HG02981 (cell line): ENCODE data around the gene CABLES2.

Experiments used
- ATAC-seq: cut with Tn5 transposase; IDR thresholded peaks from one replicate; pipeline ENCODE4 v1.9.1; 2021; ENCODE audit warnings: mild to moderate bottlenecking, moderate library complexity; ENCODE audit not compliant: unreplicated experiment

The CABLES2 gene

GRCh38 chr20:62350629-62351422, 56.3 kb downstream of the CABLES2 start:
- no peak for ATAC-seq

DNA sequence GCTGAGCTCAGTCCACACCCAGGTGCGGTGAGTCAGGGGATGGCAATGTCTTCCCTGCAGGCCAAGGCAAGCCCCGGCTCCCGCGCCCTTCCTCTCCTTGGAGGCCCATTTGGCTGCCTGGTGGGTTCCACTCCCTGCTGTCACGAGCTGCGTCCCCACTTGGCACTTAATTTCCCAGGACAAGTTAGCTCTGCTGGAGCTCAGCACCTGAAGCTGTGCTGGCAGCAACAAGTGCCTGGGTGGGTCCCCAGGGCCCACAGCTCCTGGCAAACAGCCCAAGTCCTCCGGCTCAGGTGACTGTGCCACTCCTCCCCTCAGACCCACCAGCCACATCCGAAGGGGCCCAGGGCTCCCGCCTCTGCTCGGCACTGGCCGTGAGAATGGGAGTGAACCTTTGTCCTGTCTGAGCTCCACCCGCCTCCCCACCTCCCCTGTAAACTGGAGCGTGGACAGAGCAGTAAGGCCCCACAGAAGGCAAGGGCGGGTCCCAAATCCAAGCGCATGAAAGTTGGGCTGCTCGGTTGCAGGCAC, 56.9 kb downstream of the CABLES2 start:
- ATAC-seq = no peak

DNA sequence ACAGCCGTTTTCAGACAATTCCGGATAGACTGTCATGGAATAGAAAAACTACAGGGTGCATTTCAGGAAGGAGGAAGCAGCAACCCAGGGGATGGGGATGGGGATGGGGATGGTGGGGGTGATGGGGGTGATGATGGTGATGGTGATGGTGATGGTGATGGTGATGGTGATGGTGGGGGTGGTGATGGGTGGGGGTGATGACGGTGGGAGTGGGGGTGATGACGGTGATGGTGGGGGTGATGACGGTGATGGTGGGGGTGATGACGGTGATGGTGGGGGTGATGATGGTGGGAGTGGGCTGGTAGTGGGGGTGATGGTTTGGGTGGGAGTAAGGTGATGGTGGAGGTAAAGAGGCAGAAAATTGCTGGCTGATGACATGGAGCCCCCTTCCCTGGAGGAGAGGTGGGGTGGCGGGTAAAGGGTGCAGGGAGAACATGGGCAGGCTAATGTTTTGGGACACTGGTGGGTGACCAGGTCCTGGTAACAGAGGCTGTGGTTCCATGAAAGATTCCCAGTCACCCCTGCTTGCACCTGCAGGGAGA, 57.5 kb downstream of the CABLES2 start:
- no peak for ATAC-seq

DNA sequence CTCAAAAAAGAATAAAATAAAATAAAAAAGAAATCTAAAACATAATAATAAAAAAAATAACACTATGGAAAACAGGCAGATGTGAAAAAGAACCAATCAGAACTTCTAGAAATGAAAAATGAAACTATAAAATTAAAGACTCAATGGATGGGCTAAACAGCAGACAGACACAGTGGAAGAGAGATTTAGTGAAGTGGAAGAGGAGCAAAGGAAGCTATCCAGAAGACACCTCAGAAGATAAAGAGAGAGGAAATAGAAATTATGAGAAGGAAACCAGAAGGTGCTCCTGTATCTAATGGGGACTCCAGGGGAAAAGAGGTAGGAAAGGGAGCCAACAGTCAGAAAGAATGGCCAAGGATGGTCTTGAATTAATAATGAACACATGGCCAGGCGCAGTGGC, 58.5 kb downstream of the CABLES2 start:
- ATAC-seq = no peak

DNA sequence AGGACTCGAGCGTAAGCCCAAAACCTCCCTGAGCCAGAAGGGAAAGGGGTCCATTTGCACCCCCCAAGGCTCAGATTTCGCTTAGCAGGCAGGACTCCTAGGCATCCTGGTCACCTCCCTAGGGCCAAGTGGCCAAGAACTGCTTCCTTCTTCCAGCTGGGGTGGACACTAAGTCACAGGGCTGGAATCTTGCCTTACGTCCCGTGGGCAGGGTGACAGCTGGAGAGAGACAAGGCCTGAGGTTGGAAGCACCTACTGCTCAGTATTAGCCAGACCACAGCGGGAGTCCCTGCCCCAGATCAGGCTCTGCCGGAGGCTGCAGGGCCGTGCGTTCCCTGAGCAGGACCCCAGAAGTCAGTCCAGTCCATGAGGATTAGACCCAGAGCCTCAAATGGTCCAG, 59.6 kb downstream of the CABLES2 start:
- ATAC-seq = no peak

- no peak for ATAC-seq
Measured at GRCh38 chr20:62347151-62347404, 60.0 kb downstream of the CABLES2 start.

GRCh38 chr20:62346398-62347150, 60.5 kb downstream of the CABLES2 start:
- ATAC-seq = no peak

- ATAC-seq = no peak
Measured at GRCh38 chr20:62345681-62346370, 61.3 kb downstream of the CABLES2 start.

- ATAC-seq = no peak
Measured at GRCh38 chr20:62344782-62345181, 62.3 kb downstream of the CABLES2 start.

DNA sequence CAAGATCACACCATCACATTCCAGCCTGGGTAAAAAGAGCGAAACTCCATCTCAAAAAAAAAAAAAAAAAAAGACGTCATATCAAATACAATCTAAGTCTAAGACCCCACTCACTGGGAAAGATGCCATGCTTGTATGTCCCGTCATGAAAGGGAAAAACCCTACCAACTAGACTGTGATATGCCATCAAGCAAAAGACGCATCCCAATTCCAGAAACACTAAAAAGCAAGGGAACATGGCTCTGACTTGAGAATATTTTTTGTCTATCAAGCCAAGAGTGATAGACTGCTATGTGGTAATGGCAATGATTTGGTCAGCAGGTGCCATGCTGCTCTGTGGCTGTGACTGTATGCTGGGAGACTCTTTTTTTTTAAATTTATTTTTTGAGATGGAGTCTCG, 63.0 kb downstream of the CABLES2 start:
- no peak for ATAC-seq

GRCh38 chr20:62342910-62343309, 64.2 kb downstream of the CABLES2 start:
- no peak for ATAC-seq

GRCh38 chr20:62339647-62340062, 67.4 kb downstream of the CABLES2 start:
- peak; percentile 49 for ATAC-seq
